Measurements from ENCODE around the gene SRL. TPM values are rescaled to one million over a fixed set of nuclear protein-coding genes. Genes with fewer than 3 reads are reported as not detected.

Gene SRL
- total and polyA plus RNA-seq, 4 donors = 0.30 to 2.9 (median 1.2) TPM

DNA sequence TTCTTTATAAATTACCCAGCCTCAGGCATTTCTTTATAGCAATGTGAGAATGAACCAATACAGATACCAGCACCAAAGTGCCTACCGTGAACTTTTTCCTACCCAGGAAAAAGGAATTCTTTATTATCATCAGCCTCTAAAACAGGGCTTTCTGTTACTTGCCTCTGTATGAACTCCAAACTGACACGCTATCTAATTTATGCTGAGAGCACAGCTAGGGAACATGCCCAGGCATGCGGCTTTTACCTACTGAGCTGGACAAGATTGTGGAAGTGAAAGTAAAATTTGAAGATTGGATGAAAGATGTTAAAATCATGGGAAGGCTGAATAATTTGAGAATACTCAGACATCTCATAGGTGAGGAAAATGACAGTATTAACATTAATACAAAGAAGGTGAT, 101.2 kb downstream of the SRL start:
- H3K4me3 ChIP-seq = no peak overlapping the region
- no peak overlapping the region for H3K9ac ChIP-seq (ENCODE audit: insufficient read depth in 1 of 2, low read length in 2 of 2)
- H3K27ac ChIP-seq (ENCODE audit: low read depth in 1 of 2, low read length in 1 of 2) = no peak overlapping the region
- no peak for TF ChIP-seq CTCF (IDR thresholded peaks at IDR 0.05; ENCODE audit: control extremely low read depth, extremely low read depth)
- 77 to 81% methylated on average over 3 of the region's 3 CpGs for WGBS, 2 donors
- DNase-seq (no peak), ATAC-seq (ENCODE audit: insufficient read depth, low FRiP score) (no peak)
- H3K9me3 ChIP-seq (ENCODE audit: control insufficient read depth in 4 of 4, insufficient read depth in 3 of 4, low read length in 3 of 4) = no peaks in the 10 kb centered on the region
- peaks cover 0 to 4% (median 0%) of the 10 kb centered on the region in 5 donors for H3K4me1 ChIP-seq (ENCODE audit: control insufficient read depth in 5 of 5, insufficient read depth in 5 of 5, low read length in 5 of 5)
- H3K36me3 ChIP-seq (ENCODE audit: control insufficient read depth in 4 of 4, insufficient read depth in 4 of 4, low read length in 4 of 4) = no peaks in the 10 kb centered on the region
- H3K27me3 ChIP-seq (ENCODE audit: control insufficient read depth in 3 of 3, insufficient read depth in 3 of 3, low read length in 2 of 3) = no peaks in the 10 kb centered on the region

GRCh38 chr16:4139968-4140367, 101.9 kb downstream of the SRL start:
- Histone ChIP-seq H3K27ac (ENCODE audit: low read depth in 1 of 2, low read length in 1 of 2) (no peak overlapping the region), H3K4me3 (no peak overlapping the region), H3K4me1 (ENCODE audit: control insufficient read depth in 5 of 5, insufficient read depth in 5 of 5, low read length in 5 of 5) (peaks cover 0 to 5% (median 0%) of the 10 kb centered on the region in 5 donors), H3K9ac (ENCODE audit: insufficient read depth in 1 of 2, low read length in 2 of 2) (no peak overlapping the region), H3K36me3 (ENCODE audit: control insufficient read depth in 4 of 4, insufficient read depth in 4 of 4, low read length in 4 of 4) (no peaks in the 10 kb centered on the region), H3K27me3 (ENCODE audit: control insufficient read depth in 3 of 3, insufficient read depth in 3 of 3, low read length in 2 of 3) (no peaks in the 10 kb centered on the region), H3K9me3 (ENCODE audit: control insufficient read depth in 4 of 4, insufficient read depth in 3 of 4, low read length in 3 of 4) (no peaks in the 10 kb centered on the region)
- no peak for TF ChIP-seq CTCF (IDR thresholded peaks at IDR 0.05; ENCODE audit: control extremely low read depth, extremely low read depth)
- DNase-seq (no peak), ATAC-seq (ENCODE audit: insufficient read depth, low FRiP score) (no peak)

Other genes with a start within 250 kb of the SRL start
- 10 to 100 TPM; 22.3 to 37.6 TPM for gene ADCY9, start 125.6 kb downstream of the SRL start, total RNA-seq
- 10 to 100 TPM; 12.7 to 12.8 TPM for gene ADCY9, start 125.6 kb downstream of the SRL start, polyA plus RNA-seq
- 10 to 100 TPM in 1 of 2 donors, 1 to 10 TPM in 1; 9.7 to 12.3 TPM for gene TFAP4, start 30.9 kb upstream of the SRL start, total RNA-seq
- 10 to 100 TPM in 1 of 2 donors, 1 to 10 TPM in 1; 5.7 to 10.5 TPM for gene TFAP4, start 30.9 kb upstream of the SRL start, polyA plus RNA-seq
- 10 to 100 TPM in 1 of 2 donors, 1 to 10 TPM in 1; 8.8 to 25.5 TPM for gene GLIS2, start 74.0 kb upstream of the SRL start, total RNA-seq
- gene GLIS2, start 74.0 kb upstream of the SRL start, polyA plus RNA-seq = 10 to 100 TPM; 14.8 to 15.1 TPM
- 10 to 100 TPM; 23.0 to 55.2 TPM for gene PAM16, start 109.2 kb upstream of the SRL start, total RNA-seq
- 100 to 1,000 TPM in 1 of 2 donors, 10 to 100 TPM in 1; 62.2 to 183 TPM for gene PAM16, start 109.2 kb upstream of the SRL start, polyA plus RNA-seq
- gene VASN, start 129.8 kb upstream of the SRL start, total RNA-seq = 10 to 100 TPM; 32.9 to 42.9 TPM
- gene VASN, start 129.8 kb upstream of the SRL start, polyA plus RNA-seq = 10 to 100 TPM; 18.8 to 29.6 TPM
- 10 to 100 TPM; 32.3 to 86.2 TPM for gene CORO7, start 174.5 kb upstream of the SRL start, total RNA-seq
- 10 to 100 TPM; 27.8 to 60.0 TPM for gene CORO7, start 174.5 kb upstream of the SRL start, polyA plus RNA-seq
- gene DNAJA3, start 183.8 kb upstream of the SRL start, total RNA-seq = 10 to 100 TPM; 36.9 to 38.5 TPM
- gene DNAJA3, start 183.8 kb upstream of the SRL start, polyA plus RNA-seq = 10 to 100 TPM; 24.8 to 34.2 TPM
- 10 to 100 TPM; 23.4 to 52.9 TPM for gene NMRAL1, start 232.5 kb upstream of the SRL start, total RNA-seq
- 10 to 100 TPM; 40.7 to 57.4 TPM for gene NMRAL1, start 232.5 kb upstream of the SRL start, polyA plus RNA-seq
- 10 to 100 TPM; 37.6 to 57.8 TPM for gene HMOX2, start 234.3 kb upstream of the SRL start, total RNA-seq
- gene HMOX2, start 234.3 kb upstream of the SRL start, polyA plus RNA-seq = 10 to 100 TPM; 45.6 to 57.0 TPM